NCI-H1105 treated with DMSO at 0.1 percent for 48 hours (cell line): ENCODE measurements around the gene OGDH.
"Not testable (repeated sequence)": the region's sequence is repeated elsewhere in the genome, so short reads cannot be mapped to it uniquely, and the experiment has no call there.

Source experiments
- DNase-seq: peaks from one replicate; lab custom pipeline; 2025; lab: John Stamatoyannopoulos, UW

OGDH gene

DNA sequence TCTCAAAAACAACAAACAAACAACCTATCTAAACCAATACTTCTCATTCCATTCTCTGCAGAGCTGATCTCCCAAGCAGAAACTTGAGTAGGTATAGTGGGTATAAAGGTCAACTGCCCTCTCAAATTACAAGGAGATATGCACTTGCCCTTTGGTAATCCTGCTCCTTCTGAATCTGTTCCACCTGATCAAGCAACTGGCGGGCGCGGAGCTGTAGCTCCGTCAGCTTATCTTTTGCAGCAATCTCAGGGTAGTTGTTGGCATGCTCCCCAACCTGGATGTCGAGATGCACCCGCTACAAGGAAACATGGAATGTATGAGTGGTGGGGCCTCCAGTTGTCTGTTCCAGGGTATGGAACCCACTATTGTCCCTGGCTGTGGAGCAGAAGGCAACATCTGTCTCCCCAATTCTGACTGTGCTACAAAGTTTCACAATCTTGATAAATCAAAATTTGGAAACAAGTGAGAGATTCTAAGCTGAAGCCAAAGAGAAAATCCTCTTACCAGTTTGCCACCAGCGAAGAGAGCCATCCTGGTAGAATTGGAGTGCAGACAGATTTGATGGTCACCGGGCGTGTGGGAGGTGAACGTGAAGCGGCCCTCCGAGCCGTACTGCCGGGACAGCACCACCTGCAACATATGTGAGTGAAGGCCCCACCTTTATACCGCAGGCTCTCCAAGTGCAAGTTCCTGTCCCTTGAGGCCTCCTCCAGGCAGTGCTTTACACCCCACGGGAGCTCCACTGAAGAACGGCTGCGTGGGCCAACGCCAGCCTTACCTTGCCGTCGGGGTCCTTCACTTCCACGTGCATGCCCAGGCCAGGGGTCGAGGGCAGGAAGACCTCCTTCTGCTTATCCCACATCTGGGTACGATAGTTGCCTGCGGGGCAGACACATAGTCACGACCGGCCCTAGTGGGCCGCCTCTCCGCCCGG is 25.2 kb upstream of the OGDH start:
- peak; percentile 28 for DNase-seq

DNA sequence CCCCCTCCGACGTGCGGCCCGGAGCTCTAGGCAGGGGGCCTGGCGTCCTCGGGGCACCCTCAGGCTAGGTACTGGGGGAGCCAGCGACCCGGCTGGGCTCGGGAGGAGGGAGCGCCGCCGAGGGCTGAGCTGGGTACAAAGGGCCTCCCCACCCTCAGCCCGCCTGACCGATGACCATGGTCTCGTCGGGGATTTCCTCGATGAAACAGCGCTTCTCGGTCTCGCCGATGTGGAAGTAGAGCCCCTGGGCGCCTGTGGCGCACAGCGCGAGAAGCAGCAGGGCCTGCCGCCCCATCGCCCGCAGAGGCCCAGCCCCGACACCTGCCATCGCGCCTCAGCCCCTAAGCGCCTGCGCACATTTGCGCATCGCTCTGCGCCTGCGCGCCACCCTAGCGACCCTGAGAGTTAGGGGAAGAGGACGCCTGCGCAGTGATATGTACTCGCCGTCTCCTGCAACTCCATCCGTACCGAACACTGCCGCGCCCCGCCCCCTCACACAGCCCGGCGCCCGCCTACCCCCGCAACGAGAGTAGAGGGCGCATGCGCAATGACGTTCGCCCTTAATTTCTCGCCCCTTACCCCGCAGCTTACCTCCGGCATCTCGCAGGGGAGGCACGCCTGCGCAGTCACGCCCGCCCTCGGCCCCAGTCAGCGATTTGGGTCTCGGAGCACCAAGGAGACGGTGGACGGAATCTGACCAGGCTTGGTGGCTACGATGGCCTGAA is 24.4 kb upstream of the OGDH start, which contains the start of gene TMED4:
TSS of gene TMED4 (minus strand) at position 353 of the 725 bp plus-strand sequence. CDS start at position 328, 25 bp downstream.
- DNase-seq, result peak; percentile 99

DNA sequence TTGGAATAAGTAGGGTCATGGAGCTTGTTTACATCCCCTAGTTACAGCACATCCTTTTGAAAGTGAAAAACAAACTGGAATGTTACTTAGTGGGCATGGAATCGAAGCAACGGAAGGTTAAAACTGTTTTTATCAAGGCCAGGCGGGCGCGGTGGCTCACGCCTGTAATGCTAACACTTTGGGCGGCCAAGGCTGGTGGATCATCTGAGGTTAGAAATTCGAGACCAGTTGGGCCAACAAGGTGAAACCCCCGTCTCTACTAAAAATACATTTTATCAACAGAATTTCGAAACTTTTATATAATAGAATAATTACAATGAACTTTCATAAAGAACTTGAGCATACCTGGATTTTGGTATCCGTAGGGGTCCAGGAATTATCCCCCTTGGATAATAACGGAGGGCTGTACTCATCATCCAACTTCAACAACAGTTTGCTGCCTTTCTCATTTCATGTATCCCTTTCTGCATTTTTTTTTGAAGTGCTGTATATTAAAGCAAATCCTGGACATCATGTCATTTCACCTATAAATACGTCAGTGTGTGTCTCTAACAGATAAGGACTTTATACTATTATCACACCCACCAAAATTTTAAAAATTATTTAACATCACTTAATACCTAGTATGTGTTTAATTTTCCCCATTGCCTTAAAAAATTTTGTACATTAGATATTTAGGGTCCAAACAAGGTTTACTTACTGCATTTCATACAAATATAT is 23.1 kb upstream of the OGDH start:
- DNase-seq, result no peak

DNA sequence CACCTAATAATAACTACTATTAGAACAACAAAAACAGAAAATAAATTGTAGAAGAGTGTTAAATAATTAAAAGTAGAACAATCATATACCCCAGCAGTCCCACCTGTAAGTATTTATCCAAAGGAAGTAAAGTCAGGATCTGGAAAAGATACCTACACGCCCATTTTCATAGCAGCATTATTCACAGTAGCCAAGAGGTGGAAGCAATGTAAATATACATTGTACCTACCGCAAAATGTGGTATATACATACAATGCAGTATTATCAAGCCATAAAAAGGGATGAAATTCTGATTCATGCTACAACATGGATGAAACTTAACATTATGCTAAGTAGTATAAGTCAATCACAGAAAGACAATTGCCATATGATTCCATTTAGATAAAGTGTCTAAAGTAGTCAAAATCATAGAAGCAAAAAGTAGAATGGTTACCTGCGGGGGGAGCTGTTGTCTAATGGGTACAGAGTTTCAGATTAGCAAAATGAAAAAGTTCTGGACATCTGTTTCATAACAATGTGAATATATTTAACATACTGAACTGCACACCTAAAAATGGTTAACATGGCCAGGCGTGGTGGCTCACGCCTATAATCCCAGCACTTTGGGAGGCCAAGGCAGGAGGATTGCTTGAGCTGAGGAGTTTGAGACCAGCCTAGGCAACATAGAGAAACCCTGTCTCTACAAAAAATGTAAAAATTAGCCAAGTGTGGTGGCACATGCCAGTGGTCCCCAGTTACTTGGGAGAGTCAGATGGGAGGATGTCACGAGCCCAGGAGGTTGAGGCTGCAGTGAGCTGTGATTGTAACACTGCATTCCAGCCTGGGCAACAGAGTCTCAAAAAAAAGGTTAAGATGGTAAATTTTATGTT is 18.4 kb upstream of the OGDH start:
- peak; percentile 46 for DNase-seq

DNA sequence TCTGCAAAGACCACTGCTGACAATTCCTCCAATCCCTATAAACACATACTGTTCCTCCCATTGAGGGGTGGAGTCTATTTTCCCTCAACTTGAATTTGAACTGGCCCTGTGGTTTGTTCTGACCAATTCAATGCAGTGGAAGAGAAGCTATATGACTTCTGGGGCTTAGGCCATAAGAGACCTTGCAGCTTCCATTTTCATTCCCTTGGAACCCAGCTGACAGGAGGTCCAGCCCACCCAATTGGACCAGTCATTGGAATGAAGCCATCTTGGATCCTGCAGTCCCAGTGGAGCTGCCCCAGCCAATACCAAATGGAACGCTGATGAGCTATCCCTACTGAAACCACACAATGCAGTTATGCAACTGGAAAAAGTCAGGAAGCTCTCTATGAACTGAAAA is 15.5 kb upstream of the OGDH start:
- no peak for DNase-seq

DNA sequence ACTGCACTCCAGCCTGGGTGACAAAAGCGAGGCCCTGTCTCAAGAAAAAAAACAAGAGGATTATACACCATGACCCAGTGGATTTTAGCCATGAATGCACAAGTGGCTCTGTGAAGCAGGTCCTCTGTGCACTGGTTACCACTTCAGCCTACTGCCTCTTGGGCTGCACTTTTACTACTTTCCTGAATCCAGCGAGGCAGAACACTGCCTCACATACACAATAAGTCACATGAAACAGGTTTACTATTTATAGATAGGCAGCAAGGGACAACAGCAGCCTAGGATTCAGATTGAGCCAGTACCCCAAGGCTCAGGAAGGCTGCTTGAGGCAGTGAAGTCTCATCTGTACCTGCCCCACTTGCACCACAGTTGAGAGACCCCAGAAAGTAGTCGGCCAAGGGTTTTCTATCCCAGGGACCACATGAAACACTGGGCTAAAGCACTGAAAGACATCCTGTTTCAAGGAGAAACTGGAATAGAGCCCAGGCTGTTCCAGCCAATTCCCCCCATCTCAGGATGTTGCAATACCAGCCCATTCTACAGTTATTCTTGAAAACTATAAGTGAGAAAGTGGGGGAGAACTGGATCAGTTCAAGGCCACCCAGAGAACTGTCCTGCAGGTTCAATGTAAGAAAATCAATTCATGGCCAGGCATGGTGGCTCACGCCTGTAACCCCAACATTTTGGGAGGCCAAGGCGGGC is 10.3 kb upstream of the OGDH start:
- no peak for DNase-seq

DNA sequence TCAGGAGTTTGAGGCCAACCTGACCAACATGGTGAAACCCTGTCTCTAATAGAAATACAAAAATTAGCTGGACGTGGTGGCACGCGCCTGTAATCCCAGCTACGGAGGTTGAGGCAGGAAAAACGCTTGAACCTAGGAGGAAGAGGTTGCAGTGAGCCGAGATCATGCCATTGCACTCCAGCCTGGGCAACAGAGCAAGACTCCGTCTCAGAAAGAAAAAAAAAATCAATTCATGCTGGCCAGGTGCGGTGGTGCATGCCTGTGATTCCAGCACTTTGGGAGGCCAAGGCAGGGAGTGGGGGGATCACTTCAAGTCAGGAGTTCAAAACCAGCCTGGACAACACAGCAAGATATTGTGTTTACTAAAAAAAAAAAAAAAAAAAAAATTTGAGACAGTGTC is 9.2 kb upstream of the OGDH start:
- DNase-seq, result not testable (repeated sequence)

DNA sequence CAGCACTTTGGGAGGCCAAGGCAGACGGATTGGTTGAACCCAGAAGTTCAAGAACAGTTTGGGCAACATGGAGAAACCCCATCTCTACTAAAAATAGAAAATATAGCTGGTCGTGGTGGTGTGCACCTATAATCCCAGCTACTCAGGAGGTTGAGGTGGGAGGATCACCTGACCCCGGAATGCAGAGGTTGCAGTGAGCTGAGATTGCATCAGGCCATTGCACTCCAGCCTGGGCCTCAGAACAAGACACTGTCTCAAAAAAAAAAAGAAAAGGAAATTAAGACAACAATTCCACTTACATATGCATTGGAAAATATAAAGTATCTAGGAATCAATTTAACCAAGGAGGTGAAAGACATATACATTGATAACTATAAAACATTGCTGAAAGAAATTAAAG is 7.2 kb upstream of the OGDH start:
- no peak for DNase-seq

DNA sequence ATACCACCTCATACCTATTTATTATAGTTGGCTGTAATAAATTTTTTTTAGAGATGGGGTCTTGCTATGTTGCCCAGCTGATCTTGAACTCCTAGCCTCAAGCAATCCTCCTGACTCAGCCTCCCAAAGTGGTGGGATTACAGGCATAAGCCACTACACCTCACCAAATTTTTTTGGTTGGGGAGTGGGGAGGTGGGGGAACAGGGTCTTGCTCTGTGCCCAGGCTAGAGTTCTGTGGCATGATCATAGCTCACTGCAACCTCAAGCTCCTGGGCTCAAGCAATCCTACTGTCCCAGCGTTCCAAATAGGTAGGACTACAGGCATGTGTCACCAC is 3.9 kb upstream of the OGDH start:
- DNase-seq, result no peak

DNA sequence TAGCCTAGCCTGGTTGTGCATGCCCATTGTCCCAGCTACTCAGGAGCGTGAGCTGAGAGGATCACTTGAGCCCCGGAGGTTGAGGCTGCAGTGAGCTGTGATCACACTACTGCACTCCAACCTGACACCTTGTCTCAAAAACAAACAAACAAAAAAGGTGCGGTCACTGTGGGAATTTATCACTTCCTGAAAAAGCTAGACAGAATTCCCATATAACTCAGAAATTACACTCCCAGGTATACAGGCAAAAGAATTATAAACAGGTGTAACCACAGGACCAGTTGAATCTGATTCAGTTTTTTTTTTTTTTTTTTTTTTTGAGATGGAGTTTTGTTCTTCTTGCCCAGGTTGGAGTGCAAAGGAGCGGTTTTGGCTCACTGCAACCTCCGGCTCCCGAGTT is 3.2 kb upstream of the OGDH start:
- no peak for DNase-seq

DNA sequence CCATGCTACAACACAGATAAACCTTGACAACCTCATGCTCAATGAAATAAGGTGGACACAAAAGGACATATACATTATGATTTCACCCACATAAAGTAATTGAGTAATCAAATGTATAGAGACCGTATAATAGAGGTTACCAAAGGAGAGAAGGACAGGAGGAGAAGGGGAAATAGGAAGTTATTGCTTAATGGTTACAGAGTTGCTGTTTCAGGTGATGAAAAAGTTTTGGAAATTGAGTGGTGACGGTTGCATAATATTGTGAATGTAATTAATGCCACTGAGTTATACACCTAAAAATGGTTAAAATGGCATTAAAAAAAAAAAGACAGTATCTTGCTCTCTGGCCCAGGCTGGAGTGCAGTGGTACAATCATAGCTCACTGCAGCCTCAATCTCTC is 1.5 kb upstream of the OGDH start:
- no peak for DNase-seq

DNA sequence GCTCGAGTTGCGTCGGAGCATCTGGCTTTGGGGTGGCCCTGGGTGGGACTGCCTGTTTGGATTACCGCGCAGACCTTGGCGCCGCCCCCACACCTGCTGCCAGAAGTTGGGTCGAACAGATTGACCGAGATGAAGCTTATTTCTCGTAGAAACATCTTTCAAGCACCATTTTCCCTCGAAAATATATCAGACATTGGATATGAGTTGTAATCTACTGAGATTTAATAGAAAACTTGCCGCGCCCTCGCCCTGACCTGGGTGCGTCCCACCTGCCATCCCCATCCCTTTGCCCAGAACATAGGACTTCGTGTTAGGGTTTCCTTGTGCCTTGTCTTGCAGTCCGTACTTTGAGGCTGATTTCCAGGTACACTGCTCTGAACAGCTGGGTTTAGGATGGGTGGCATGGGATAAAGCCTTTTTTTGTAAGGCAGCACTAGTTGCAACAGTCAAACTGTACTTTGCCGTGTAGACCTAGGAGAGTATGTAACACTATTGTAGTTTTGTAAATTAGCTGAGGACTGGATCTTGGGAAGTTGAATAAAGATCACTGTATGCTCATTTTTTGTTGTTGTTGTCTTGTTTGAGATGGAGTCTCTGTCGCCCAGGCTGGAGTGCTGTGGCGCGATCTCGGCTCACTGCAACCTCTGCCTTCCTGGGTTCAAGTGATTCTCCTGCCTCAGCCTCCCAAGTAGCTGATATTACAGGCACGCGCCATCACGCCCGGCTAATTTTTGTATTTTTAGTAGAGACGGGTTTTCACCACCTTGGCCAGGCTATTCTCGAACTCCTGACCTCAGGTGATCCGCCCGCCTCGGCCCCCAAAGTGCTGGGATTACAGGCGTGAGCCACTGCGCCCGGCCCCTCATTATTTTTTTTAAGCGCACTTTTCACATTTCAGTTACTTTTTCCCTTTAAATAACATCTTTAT is 978 bp downstream of the OGDH start:
- peak; percentile 33 for DNase-seq

DNA sequence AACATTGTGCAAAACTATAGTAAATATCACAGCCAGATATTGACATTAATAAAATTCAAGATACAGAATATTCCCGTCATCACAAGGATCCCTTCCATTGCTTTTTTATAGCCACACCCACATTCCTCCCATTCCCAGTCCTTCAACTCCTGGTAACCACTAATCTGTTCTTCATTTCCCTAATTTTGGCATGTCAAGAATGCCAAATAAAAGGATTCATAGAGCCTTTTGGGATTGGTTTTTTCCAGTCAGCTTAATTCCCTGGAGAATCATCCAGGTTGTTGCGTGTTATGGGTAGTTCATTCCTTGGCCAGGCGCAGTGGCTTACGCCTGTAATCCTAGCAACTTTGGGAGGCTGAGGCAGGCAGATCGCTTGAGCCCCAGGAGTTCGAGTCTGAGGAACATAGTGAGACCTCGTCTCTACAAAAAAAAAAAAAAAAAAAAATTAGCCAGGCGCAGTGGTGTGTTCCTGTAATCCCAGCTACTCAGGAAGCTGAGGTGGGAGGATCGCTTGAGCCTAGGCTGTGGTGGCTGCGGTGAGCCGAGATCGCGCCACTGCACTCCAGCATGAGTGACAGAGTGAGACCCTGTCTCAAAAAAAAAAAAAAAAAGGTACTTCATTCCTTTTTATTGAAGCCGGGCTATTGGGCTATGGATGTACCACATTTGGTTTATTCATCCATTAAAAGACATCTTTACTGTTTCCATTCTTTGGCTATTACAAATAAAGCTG is 2.7 kb downstream of the OGDH start:
- DNase-seq, result no peak

DNA sequence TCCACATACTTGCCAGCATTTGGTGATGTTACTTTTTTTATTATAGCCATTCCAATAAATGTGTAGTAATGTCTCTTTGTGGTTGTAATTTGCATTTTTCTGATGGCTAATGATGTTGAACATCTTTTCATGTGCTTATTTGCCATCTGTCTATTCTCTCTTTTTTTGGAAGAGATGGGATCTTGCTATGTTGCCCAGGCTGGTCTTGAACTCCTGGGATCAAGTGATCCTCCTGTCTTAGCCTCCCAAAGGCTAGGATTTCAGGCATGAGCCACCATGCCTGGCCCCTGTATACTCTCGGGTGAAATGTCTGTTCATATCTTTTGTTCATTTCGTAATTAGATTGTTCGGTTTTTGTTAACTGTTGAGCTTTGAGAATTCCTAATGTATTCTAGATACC is 3.4 kb downstream of the OGDH start:
- DNase-seq, result no peak

DNA sequence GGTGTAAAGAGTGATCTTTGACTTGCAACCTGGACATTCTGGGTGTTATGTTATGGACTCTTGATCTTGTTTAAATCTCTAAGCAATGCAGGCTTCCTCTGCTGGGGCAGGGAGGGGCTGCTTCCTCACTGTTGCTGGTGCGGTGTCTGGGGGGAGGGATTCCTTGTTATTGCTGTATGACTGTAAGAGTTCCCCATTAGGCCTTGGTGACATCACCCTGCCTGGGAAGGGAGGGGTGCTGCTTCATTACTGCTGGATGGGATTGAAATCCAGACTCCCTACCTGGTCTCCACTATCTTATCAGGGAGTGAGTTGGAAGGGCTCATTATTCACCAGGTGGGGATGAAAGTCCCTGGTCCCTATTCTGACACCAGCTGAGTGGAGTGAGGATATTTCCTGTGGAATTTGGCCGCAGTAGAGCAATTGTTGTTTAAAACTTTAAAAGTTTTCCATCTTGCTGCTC is 8.8 kb downstream of the OGDH start:
- no peak for DNase-seq

DNA sequence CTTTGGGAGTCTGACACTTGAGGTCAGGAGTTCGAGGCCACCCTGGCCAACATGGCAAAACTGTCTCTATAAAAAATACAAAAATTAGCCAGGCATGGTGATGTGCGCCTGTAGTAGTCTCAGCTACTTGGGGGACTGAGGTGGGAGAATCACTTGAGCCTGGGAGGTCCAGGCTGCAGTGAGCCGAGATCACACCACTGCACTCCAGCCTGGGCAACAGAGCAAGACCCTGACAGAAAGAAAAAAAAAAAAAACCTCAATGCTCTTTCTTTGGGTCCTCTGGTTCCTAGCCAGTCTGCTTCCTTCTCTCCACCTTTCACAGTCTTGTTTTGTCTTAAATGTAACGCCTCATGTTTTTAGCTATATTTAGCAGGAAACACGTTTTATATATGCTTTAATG is 9.4 kb downstream of the OGDH start:
- no peak for DNase-seq

DNA sequence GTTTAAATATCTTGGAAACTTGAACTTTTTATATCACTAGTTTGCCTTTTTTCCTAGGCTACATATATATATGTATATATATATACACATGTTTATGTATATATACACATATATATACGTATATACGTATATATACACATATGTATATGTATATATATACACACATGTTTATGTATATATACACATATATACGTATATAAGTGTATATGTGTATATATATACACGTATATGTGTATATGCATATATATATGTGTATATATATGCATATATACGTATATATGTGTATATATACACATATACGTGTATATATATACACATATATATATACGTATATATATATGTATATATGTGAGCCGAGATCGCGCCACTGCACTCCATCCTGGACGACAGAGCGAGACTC is 10.1 kb downstream of the OGDH start:
- no peak for DNase-seq

DNA sequence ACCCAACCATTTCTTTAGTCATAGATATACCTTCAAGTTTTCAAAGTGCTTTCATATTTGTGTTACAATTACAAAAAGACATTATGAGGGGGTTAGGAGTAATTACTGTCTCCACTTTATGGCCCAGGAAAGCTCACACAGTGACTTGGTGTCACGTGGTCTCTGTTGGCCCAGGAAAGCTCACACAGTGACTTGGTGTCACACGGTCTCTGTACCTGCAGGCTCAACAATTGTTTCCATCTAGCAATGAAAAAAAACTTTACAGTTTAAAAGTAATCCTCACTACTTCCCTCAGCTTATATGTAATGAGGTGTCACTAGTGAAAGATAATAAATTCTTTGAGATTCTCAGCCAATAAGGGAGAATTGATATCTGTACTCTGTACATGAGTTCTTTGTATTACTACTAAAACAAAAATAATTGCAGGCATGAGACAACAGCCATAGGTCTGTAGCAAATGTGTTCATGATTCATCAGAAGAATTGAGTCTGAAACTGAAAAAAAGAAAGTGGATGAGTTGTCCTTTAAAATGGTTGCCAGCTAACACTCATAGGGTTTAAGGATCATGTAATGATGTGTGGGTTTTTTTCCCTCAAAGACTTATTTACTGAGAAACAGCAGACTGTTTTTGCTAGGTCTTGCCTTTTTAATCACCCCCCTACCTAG is 10.9 kb downstream of the OGDH start:
- no peak for DNase-seq

DNA sequence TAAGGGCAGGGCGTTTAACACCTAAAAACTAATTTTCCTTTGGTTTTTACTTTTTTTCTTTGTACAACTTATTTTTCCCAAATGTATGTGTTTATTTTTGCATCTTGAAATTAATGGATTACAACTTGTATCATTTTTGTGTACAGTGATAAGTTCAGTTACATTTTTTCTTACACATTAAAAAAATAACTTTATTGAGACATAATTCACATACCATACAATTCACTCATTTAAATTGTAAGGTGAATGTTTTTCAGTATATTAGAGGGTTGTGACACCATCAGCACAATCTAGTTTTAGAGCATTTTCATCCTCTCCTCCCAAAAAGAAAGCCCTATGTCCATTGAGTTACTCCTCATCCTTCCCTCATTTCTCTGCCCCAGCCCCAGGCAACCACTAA is 11.6 kb downstream of the OGDH start:
- DNase-seq, result no peak
